ENCODE measurements around the gene CD209.

CD209 gene

DNA sequence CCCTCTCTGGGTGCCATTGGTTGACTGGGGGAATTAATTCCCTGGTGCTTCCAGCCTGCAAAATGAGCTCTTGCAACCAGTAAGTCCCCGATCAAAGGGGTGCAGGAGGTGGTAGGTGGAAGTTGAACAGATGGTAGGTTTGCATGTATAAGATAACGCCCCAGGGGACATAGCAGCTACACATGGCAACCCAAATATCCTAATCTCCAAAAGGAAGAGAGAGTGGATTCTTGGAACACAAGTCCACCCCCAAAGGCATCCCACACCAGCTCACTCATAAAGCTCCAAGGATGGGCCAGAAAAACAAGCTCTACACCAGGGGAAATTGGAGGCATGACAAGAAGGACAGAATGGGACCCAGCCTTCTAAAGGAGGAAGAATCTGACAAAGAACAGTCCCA lies 4.8 kb downstream of the CD209 start:
- Histone ChIP-seq H3K4me2 (ENCODE audit: insufficient read depth, low read length) (no peak overlapping the region), H3K27me3 (ENCODE audit: insufficient read depth, low read length, poor library complexity) (no peaks in the 10 kb centered on the region), H3K4me1 (ENCODE audit: insufficient read depth, low read length) (no peaks in the 10 kb centered on the region), H4K20me1 (ENCODE audit: insufficient read depth, low read length) (no peaks in the 10 kb centered on the region), H3K27ac (ENCODE audit: low read length) (no peak overlapping the region), H2AFZ (ENCODE audit: low read depth, low read length) (no peak overlapping the region), H3K4me3 (ENCODE audit: low read depth in 1 of 2, low read length in 2 of 2) (no peak overlapping the region), H3K79me2 (ENCODE audit: insufficient read depth, low read length) (no peaks in the 10 kb centered on the region), H3K36me3 (ENCODE audit: insufficient read depth, low read length) (no peaks in the 10 kb centered on the region), H3K9me3 (ENCODE audit: insufficient read depth, low read length, severe bottlenecking) (no peaks in the 10 kb centered on the region), H3K9ac (ENCODE audit: low read depth, low read length) (no peak overlapping the region)
- ATAC-seq (ENCODE audit: insufficient read depth, low read depth): no peak
- no peak for TF ChIP-seq EZH2 (IDR thresholded peaks at IDR 0.05; ENCODE audit: borderline replicate concordance, low read depth, low read length, severe bottlenecking)
- TF ChIP-seq, protein P1, sequence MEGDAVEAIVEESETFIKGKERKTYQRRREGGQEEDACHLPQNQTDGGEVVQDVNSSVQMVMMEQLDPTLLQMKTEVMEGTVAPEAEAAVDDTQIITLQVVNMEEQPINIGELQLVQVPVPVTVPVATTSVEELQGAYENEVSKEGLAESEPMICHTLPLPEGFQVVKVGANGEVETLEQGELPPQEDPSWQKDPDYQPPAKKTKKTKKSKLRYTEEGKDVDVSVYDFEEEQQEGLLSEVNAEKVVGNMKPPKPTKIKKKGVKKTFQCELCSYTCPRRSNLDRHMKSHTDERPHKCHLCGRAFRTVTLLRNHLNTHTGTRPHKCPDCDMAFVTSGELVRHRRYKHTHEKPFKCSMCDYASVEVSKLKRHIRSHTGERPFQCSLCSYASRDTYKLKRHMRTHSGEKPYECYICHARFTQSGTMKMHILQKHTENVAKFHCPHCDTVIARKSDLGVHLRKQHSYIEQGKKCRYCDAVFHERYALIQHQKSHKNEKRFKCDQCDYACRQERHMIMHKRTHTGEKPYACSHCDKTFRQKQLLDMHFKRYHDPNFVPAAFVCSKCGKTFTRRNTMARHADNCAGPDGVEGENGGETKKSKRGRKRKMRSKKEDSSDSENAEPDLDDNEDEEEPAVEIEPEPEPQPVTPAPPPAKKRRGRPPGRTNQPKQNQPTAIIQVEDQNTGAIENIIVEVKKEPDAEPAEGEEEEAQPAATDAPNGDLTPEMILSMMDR (IDR thresholded peaks at IDR 0.05; ENCODE audit: borderline replicate concordance, extremely low read depth, low read length, poor library complexity, severe bottlenecking): no peak
- DNase-seq: no peak

- no peak overlapping the region for H3K4me2 ChIP-seq (ENCODE audit: insufficient read depth, low read length)
- H3K27ac ChIP-seq (ENCODE audit: low read length): no peak overlapping the region
- H3K79me2 ChIP-seq (ENCODE audit: insufficient read depth, low read length): no peaks in the 10 kb centered on the region
- TF ChIP-seq, protein P1 (IDR thresholded peaks at IDR 0.05; ENCODE audit: borderline replicate concordance, extremely low read depth, low read length, poor library complexity, severe bottlenecking): no peak
- no peak for TF ChIP-seq EZH2 (IDR thresholded peaks at IDR 0.05; ENCODE audit: borderline replicate concordance, low read depth, low read length, severe bottlenecking)
- no peaks in the 10 kb centered on the region for H3K4me1 ChIP-seq (ENCODE audit: insufficient read depth, low read length)
- H3K27me3 ChIP-seq (ENCODE audit: insufficient read depth, low read length, poor library complexity): no peaks in the 10 kb centered on the region
- no peak overlapping the region for H2AFZ ChIP-seq (ENCODE audit: low read depth, low read length)
- no peaks in the 10 kb centered on the region for H4K20me1 ChIP-seq (ENCODE audit: insufficient read depth, low read length)
- DNase-seq (no peak), ATAC-seq (ENCODE audit: insufficient read depth, low read depth) (no peak)
- no peaks in the 10 kb centered on the region for H3K9me3 ChIP-seq (ENCODE audit: insufficient read depth, low read length, severe bottlenecking)
- H3K4me3 ChIP-seq (ENCODE audit: low read depth in 1 of 2, low read length in 2 of 2): no peak overlapping the region
- no peaks in the 10 kb centered on the region for H3K36me3 ChIP-seq (ENCODE audit: insufficient read depth, low read length)
- no peak overlapping the region for H3K9ac ChIP-seq (ENCODE audit: low read depth, low read length)
Measured at GRCh38 chr19:7740682-7741054, 6.7 kb downstream of the CD209 start.

GRCh38 chr19:7739801-7740681 lies 7.3 kb downstream of the CD209 start:
- H3K27me3 ChIP-seq (ENCODE audit: insufficient read depth, low read length, poor library complexity): no peaks in the 10 kb centered on the region
- DNase-seq: no peak
- H4K20me1 ChIP-seq (ENCODE audit: insufficient read depth, low read length): no peaks in the 10 kb centered on the region
- no peak for ATAC-seq (ENCODE audit: insufficient read depth, low read depth)
- no peaks in the 10 kb centered on the region for H3K36me3 ChIP-seq (ENCODE audit: insufficient read depth, low read length)
- H3K4me2 ChIP-seq (ENCODE audit: insufficient read depth, low read length): no peak overlapping the region
- H3K9ac ChIP-seq (ENCODE audit: low read depth, low read length): no peak overlapping the region
- H2AFZ ChIP-seq (ENCODE audit: low read depth, low read length): no peak overlapping the region
- no peak for TF ChIP-seq EZH2 (IDR thresholded peaks at IDR 0.05; ENCODE audit: borderline replicate concordance, low read depth, low read length, severe bottlenecking)
- TF ChIP-seq, protein P1 (IDR thresholded peaks at IDR 0.05; ENCODE audit: borderline replicate concordance, extremely low read depth, low read length, poor library complexity, severe bottlenecking): no peak
- H3K27ac ChIP-seq (ENCODE audit: low read length): no peak overlapping the region
- H3K79me2 ChIP-seq (ENCODE audit: insufficient read depth, low read length): no peaks in the 10 kb centered on the region
- no peaks in the 10 kb centered on the region for H3K4me1 ChIP-seq (ENCODE audit: insufficient read depth, low read length)
- no peak overlapping the region for H3K4me3 ChIP-seq (ENCODE audit: low read depth in 1 of 2, low read length in 2 of 2)
- H3K9me3 ChIP-seq (ENCODE audit: insufficient read depth, low read length, severe bottlenecking): no peaks in the 10 kb centered on the region
